Midbrain (tissue), 1 donor: ENCODE data around the gene ITPK1.
A peak's percentile ranks its signal among the peaks of the same experiment; 100 is the strongest.

ENCODE experiments used
- DNase-seq: peaks from one replicate; lab custom pipeline; 2025; lab: John Stamatoyannopoulos, UW

The ITPK1 gene

DNA sequence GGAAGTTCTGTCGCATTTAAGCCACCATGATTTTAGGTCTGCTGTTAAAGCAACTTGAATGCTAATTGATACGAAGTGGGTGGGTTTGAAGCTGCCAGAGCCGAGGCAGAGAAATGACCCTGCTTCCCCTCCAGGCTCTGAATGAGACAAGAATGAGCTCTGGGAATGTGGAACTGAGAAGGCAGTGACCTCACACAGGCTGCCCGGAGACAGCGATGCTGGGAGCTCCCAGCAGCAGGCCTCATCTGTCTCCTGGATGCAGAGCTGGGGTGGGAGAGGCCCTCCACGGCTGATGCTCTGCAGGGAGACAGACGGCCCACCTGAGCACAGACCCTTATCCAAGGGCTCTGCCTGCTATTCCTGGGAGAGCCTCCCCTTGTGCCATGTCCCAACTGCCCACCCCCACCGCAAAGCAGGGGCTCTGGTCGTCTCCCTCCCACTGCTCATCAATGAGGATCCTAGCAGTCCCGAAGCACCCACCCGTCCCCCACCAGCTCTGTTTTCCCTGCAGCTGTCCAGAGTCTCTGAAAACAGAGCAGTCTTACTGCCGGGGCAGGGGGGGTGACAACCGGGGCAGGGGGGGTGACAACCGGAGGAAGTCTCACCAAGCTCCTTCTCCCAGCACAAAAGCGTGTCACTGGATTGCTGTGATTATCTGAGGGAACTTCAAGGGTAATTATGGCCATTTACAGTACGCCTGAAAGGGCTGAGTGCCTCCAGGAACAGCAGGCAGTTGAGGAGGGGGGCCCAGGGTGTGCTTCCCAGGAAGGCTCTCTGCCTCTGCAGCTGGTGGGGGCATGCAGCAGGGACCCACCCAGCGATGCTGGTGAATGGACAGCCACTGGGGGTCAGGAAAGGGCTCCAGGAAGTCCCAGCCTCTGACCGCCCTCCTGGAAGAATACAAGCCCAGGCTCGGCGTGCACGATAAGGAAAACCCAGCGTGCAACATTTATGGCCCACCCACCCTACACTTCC, 125.0 kb downstream of the ITPK1 start:
- no peak for DNase-seq

DNA sequence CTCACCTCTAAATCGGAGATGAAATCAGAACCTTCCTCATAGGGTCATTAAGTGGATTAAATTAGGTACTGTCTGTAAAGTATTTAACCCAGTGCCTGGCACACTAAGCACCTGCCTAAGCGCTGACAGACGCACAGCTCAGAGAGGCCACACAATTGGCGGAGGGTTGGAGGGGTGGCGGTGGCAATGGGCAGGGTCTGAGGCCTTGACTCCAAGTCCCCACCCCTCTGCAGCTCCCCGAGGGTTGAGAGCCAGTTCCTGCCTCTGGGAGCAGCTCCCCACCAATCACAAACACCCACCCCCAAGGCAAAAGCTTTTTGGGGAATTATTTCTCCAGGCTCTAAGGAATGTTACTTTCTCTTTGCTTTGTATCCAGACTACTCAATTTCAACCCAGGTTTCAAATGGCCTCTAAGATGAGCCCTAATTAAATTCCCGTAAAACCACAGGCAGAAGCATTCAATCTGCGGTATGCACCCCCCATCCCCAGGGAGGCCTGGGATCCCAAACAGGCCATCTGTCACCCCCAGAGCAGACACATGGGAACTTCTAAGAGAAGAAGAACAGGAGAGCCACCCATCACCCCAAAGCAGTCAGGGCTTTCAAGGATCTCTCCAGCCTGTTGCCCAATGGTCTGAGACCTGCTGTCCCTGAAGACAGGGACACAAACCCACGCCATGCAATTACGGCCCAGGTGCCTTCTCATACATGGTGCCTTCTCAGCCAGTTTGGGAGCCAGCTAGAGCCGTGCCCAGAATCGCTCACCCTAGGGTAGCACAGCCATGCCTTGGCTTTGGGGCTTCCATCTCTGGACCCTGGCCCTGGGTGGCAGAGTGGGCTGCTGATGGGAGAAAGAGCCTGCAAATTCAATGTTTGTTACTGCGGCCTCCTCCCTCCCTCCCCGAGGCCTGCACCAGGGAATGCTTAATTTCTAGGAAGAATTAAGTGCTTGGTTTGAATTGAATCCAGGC, 126.7 kb downstream of the ITPK1 start:
- DNase-seq, result no peak

GRCh38 chr14:92987713-92988510, 127.8 kb downstream of the ITPK1 start:
- DNase-seq, result no peak

DNA sequence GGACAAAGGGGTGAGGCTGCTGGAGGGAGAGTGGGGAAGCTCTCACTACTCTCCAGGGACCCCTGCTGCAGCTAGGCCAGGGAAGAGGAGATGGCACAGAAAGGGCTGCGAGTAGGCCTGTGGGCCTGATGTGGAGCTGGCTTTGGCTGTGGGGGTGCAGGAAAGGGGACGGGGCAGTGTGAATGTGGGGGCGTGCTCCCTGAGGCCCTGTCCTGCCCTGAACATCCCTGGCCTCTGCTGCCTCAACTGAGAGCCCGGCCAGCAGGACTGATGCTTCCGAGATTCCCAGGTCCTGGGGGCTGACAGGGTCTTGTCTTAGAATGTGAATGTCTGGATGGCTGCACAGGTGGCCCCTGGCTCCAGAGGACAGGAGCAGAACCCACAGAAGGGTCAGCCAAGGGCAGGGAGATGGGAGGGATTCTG, 128.6 kb downstream of the ITPK1 start:
- no peak for DNase-seq

DNA sequence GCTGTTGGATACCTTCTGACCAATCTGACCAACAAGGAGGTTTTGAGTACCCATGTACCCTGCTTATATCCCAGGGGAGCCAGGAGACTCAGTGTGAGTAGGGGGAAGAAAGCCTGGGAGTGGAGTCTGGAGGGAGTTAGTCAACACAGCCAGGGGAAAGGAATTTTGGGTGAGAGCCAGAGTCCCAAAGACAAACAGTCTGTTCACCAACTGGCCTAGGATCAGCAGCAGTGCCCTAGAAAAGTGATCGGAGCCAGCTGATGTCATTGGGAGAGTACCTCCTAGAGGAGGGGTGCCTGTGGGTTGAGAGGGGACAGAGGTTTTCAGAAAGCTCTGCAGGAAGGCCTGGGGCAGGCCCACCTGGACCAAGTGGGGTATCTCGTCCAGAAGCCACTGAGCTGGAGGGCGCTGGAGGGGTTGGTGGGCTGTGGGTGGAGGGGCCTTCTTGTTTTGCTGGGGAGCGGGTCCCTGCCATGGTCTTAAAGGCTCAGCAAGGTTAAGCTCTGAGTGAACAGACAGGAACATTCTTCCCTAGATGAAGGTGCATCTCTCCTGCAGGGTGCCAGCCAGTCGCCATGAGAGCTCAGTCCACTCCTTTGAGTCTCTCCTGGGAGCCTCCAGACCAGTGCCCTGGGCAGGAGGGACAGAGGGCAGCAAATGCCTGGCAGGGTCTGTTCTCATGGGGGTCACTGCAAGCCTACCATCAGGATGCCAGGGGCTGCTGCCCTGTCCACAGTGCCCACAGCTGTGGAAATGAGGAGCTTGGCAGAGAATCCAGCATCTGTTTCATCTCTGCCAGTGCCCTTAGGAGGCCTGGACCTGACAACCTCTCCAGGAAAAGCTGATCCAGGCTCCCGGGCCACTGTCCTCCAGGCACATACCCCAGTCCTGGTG, 129.2 kb downstream of the ITPK1 start:
- peak; percentile 38 for DNase-seq

- DNase-seq, result no peak
These were observed 130.2 kb downstream of the ITPK1 start for GRCh38 chr14:92985521-92985920.

DNA sequence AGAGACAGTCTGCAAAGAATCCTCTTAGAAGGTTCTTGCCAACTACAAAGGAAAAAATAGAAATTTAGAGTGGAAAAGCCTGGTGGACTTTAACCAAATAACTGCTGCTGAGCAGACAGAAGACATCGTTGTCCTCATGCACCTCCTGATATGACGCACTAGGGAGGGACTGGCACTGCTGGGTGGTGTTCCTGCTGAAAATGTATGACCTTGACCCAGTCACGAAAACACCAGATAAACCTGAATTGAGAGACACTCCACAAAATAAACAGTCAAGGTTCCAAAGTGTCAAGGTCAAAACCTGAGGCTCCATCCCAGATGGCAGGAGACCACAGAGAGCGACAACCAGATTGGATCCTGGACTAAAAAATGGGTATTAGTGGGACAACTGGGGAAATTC, 130.8 kb downstream of the ITPK1 start:
- DNase-seq, result no peak

DNA sequence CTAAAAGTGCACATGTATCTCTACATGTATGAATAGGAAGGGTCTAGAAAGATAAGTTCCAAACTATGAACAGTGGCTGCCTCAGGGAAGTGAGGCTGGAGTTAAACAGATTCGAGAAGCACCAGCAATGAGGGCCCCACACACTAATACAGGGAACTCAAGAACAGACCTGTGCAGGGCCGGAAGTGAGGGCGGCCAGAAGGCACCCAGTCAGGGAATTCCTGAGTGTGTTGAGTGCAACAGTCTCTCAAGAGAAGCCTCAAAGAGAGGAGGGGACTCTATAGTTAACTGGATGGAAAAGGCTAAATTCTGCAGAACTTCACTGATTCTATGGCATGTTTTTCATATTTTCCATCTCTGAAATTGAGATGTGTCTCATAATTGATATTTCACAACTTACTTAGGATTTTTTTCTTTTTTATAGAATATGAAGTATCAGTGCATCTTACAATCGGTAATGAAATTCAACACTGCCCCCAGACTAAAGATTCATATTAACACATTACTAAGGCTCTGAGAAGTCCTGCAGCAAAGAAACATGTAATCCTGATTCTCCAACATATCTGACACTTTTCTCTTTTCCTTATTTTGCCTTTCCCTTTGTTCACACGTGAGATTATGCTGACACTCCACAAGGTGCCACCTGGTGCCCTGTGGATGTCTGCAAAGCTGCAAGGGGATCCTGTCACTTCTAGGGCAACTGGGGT, 131.5 kb downstream of the ITPK1 start:
- no peak for DNase-seq

DNA sequence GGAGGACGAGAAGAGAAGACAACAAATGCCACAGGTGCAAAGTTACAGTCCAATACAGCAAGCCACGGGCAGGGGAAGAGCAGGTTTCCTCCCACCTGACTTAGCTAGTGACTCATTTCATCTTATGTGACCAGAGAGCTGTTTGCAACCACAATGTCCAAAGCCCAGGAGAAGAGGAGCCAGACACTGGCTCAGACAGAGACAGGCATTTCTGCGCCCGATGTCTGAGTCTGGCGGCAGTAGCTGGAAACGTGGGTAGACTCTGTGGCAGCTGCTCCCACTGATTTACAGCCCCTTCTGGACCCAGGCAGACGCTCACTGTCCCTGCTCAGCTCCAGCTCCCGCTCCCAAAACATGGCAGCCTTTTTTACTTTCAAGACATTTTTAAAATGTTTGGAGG, 132.8 kb downstream of the ITPK1 start:
- DNase-seq, result no peak

DNA sequence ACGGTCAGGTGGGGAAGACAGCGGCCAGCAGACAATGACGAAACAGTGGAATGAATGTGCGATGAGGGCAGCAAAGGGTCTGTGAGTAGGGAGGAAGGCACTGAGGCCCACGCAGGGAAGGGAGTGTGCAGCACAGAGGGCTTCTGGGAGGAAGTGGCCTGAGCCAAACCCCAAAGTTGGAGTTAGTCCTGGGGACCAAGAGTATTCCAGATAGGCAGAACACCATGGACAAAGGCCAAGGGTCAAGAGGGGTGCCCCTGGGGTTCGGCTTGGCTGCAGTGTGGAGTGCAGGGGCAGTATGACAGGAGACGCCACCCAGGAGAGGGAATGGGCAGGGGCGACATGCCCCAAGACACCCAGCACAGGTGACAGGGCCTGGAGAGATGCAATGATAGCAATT, 134.0 kb downstream of the ITPK1 start:
- DNase-seq, result no peak

DNA sequence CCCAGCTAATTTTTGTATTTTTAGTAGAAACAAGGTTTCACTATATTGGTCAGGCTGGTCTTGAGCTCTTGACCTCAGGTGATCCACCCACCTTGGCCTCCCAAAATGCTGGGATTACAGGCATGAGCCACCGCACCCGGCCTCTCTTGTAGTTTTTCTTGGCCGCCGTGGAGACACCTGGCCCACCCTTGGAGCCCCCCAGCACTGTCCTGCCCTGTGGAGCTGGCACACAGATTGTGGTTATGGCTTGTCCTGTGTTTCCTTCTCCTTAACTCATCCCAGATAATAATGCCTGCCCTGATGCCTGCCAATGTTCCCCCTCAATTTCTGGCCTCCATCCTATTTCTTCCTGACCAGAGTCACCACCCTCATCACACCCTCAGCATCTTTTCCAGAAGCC, 134.9 kb downstream of the ITPK1 start:
- DNase-seq, result no peak

GRCh38 chr14:92978229-92979021, 137.3 kb downstream of the ITPK1 start:
- DNase-seq, result no peak

- DNase-seq, result no peak
These were observed 139.5 kb downstream of the ITPK1 start for GRCh38 chr14:92976268-92976667.

- DNase-seq, result no peak
These were observed 141.0 kb downstream of the ITPK1 start for GRCh38 chr14:92974541-92975345.

DNA sequence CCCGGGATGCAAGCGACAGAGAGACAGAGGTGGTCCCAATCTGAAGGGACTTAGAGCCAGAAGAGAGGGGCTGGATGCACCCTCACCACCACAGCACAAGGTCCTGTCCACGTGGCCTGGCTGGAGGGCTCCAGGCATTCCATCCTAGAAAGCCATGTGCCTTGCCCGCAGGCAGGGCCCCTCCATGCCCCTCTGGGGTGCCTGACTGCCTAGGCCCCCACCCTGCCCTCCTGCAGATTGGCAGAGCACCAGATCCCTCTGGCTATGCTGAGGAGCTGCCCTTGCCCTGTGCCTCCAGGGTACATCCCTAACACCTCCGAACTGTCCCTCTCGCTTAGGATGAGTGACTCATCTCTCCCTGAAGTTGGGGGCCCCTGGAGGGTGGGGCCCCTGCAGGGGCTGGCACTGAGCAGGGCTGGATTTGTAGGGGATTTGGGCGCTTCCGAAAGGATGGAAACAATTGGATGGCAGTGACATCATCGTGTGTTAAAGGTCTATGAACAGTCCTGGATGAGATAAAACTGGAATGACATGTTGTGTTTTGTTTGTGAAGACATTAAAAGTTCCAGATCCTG, 141.8 kb downstream of the ITPK1 start:
- no peak for DNase-seq

GRCh38 chr14:92973261-92973797, 142.4 kb downstream of the ITPK1 start:
- peak; percentile 90 for DNase-seq

DNA sequence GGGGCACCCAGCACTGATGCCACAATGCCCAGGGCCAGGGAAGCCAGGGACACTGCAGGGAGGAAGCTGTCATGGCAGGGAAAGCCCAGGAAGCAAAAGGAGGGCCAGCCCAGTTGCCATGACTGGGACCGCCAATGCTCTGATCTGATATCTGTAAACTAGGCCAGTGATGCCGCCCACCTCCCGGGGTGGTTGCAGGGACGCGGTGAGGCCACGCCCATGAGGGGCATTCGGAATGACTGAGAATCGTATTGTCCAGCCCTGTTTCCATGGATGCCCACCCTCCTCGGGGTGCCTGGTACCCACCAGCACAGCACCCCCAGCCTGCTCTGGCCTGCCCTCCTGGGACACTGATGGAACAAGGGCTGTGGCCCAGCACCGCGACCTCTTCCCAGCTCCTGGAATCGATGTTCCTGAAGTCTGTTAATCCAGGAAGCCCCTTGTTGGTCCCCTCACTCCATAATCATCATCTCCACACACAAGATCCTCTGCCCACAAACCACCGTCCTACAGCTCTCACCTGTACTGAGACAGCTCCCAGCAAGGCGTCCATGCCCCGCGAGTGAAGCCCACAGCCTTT, 144.0 kb downstream of the ITPK1 start:
- DNase-seq, result no peak
